OCI-LY3 (cell line): Measurements from ENCODE around the gene TANGO6.

Experiments
- EZH2phosphoT487 ChIP-seq: fragments of 200-600 bp; shearing (Covaris generic); IDR thresholded peaks from 2 replicates; pipeline ENCODE4 v1.6.1; 2018; ENCODE audit warnings: antibody characterized with exemption, mixed run types, low read depth
- TF ChIP-seq, protein P1 (sequence below): fragments of 200-600, 300-600 bp; sonication (generic); IDR thresholded peaks from 2 replicates; pipeline ENCODE4 v1.5.1; 2014; ENCODE audit warnings: antibody characterized with exemption, low read length, low read depth

DNA sequence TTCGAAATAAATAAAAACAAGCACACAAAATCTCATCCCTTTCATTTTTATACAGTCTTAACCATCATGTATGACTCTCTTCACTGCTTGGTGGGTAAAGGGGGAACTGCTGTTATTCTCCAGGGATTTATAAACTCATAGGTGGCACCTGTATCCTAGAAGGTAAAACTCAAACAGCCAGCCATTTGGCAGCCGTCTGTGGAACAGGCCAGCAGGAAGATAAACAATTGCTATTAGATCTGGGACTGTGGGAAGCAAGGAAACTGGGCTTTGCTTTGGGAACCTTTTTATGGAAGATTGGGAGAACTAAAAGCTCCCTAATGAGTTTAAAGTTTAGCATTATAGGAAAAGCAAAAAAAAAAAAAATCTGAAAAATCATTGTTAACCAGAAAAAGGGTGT lies 126.0 kb downstream of the TANGO6 start:
- no peak for TF ChIP-seq EZH2phosphoT487
- TF ChIP-seq, protein P1, sequence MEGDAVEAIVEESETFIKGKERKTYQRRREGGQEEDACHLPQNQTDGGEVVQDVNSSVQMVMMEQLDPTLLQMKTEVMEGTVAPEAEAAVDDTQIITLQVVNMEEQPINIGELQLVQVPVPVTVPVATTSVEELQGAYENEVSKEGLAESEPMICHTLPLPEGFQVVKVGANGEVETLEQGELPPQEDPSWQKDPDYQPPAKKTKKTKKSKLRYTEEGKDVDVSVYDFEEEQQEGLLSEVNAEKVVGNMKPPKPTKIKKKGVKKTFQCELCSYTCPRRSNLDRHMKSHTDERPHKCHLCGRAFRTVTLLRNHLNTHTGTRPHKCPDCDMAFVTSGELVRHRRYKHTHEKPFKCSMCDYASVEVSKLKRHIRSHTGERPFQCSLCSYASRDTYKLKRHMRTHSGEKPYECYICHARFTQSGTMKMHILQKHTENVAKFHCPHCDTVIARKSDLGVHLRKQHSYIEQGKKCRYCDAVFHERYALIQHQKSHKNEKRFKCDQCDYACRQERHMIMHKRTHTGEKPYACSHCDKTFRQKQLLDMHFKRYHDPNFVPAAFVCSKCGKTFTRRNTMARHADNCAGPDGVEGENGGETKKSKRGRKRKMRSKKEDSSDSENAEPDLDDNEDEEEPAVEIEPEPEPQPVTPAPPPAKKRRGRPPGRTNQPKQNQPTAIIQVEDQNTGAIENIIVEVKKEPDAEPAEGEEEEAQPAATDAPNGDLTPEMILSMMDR, result no peak
